Cardiac muscle cell (in vitro differentiated cells and primary cell): ENCODE measurements around the gene SSUH2. TPM values are rescaled to one million over a fixed set of nuclear protein-coding genes. Genes with fewer than 3 reads are reported as not detected.

ENCODE experiments used
- DNase-seq, 2 donors: peaks; one replicate each; pipeline versions ENCODE4 v3.0.0 to v3.0.0-alpha.2; 2010 to 2017; ENCODE audit warnings: low read depth in 1 of 2, low spot score in 1 of 2
- H3K27ac ChIP-seq: fragments of 200-600 bp; sonication (generic); 2 replicates; pipeline ENCODE4 v1.5.1; 2016
- H3K27me3 ChIP-seq: fragments of 200-600 bp; sonication (generic); 2 replicates; pipeline ENCODE4 v1.6.0; 2016; ENCODE audit warnings: control low read depth
- H3K36me3 ChIP-seq: fragments of 200-600 bp; sonication (generic); 2 replicates; pipeline ENCODE4 v1.5.1; 2016; ENCODE audit warnings: control low read depth
- H3K4me1 ChIP-seq: fragments of 200-600 bp; sonication (generic); 2 replicates; pipeline ENCODE4 v1.8.1; 2017; ENCODE audit warnings: low read depth, mild to moderate bottlenecking, mixed run types
- H3K4me3 ChIP-seq: fragments of 200-600 bp; sonication (generic); 2 replicates; pipeline ENCODE4 v1.5.1; 2016; ENCODE audit warnings: mild to moderate bottlenecking
- H3K9me3 ChIP-seq: fragments of 200-600 bp; sonication (generic); 2 replicates; pipeline ENCODE4 v1.5.1; 2017; ENCODE audit warnings: low read depth, mild to moderate bottlenecking, control low read depth
- CTCF ChIP-seq: IDR thresholded peaks from 2 replicates; pipeline ENCODE4 v1.5.1; 2012; ENCODE audit warnings: low read depth, mild to moderate bottlenecking, low read length
- polyA plus RNA-seq: library from polyadenylated mRNA; unstranded; fragments of >200 nt; fragmentation: Nextera tagmentation; extraction: Ambion mirVana; gene quantifications from 2 replicates; pipeline ENCODE4 v1.2.1, GENCODE V29; 2016
- total RNA-seq: library from RNA; depleted of rRNA; stranded (reverse); fragments of >200 nt; gene quantifications from 2 replicates; pipeline ENCODE4 v1.2.3, GENCODE V29; 2016

Gene SSUH2
- total and polyA plus RNA-seq, 2 experiments from 2014 or later: 0.33 TPM; not detected in 1

- no peak overlapping the region for H3K4me3 ChIP-seq
- no peaks in the 10 kb centered on the region for H3K4me1 ChIP-seq
- H3K36me3 ChIP-seq: no peaks in the 10 kb centered on the region
- no peaks in the 10 kb centered on the region for H3K27me3 ChIP-seq
- no peak for DNase-seq
- H3K9me3 ChIP-seq: no peaks in the 10 kb centered on the region
- no peak for TF ChIP-seq CTCF
- no peak overlapping the region for H3K27ac ChIP-seq
Observed at GRCh38 chr3:8617921-8618320, 26.7 kb downstream of the SSUH2 start.

GRCh38 chr3:8610951-8611350 is 33.6 kb downstream of the SSUH2 start:
- Histone ChIP-seq H3K36me3 (no peaks in the 10 kb centered on the region), H3K4me3 (no peak overlapping the region), H3K27ac (no peak overlapping the region), H3K4me1 (peaks cover 14% of the 10 kb centered on the region), H3K27me3 (no peaks in the 10 kb centered on the region), H3K9me3 (no peaks in the 10 kb centered on the region)
- no peak for DNase-seq
- TF ChIP-seq CTCF: no peak

- Histone ChIP-seq H3K4me1 (peaks cover 14% of the 10 kb centered on the region), H3K36me3 (no peaks in the 10 kb centered on the region), H3K27ac (no peak overlapping the region), H3K27me3 (no peaks in the 10 kb centered on the region), H3K9me3 (no peaks in the 10 kb centered on the region), H3K4me3 (no peak overlapping the region)
- DNase-seq: no peak
- TF ChIP-seq CTCF: no peak
Observed at GRCh38 chr3:8608791-8609467, 35.7 kb downstream of the SSUH2 start.

GRCh38 chr3:8608041-8608790 is 36.4 kb downstream of the SSUH2 start:
- Histone ChIP-seq H3K27ac (peak overlapping the region; percentile 25), H3K9me3 (no peaks in the 10 kb centered on the region), H3K36me3 (no peaks in the 10 kb centered on the region), H3K4me1 (peaks cover 14% of the 10 kb centered on the region), H3K27me3 (no peaks in the 10 kb centered on the region), H3K4me3 (no peak overlapping the region)
- DNase-seq: no peak
- TF ChIP-seq CTCF: no peak

- H3K4me3 ChIP-seq: no peak overlapping the region
- peak overlapping the region; percentile 25 for H3K27ac ChIP-seq
- H3K9me3 ChIP-seq: no peaks in the 10 kb centered on the region
- H3K27me3 ChIP-seq: no peaks in the 10 kb centered on the region
- no peaks in the 10 kb centered on the region for H3K36me3 ChIP-seq
- TF ChIP-seq CTCF: peak; percentile 79
- peaks cover 14% of the 10 kb centered on the region for H3K4me1 ChIP-seq
- peak; percentile 92 to 94 for DNase-seq
Observed at GRCh38 chr3:8607234-8608040, 37.2 kb downstream of the SSUH2 start.
